K562 (cell line): Measurements from ENCODE around the gene DAPL1. TPM values are rescaled to one million over a fixed set of nuclear protein-coding genes. Genes with fewer than 3 reads are reported as not detected.

Experiments
- ATAC-seq: fragments of 200-7000 bp; cut with Tn5 transposase; 3 replicates; pipeline ENCODE4 v1.9.1; 2020; ENCODE audit warnings: moderate library complexity
- BruUV-seq: library from RNA; stranded (reverse); fragments of 400-500 nt; replicated peaks from 2 replicates; lab custom pipeline; 2021; lab: Mats Ljungman, UMichigan
- CTCF ChIA-PET: fragments of 300-600 bp; formaldehyde crosslinking; extraction: SDS; loops from one replicate; lab custom pipeline; 2021; ENCODE audit warnings: low intra/inter-chr PET ratio; lab: Yijun Ruan, JAX
- POLR2A ChIA-PET: fragments of 300-600, 350-650 bp; sonication (Branson Sonifier 250); formaldehyde crosslinking; extraction: SDS; loops from one replicate; lab custom pipeline; 2021; ENCODE audit warnings: antibody characterized with exemption, inconsistent platforms; lab: Yijun Ruan, JAX
- DNase-seq, 4 experiments: peaks; one replicate each; pipeline versions ENCODE4 v3.0.0 to v3.0.0-alpha.2; 2011 to 2018; ENCODE audit warnings: low spot score in 3 of 4, mixed read lengths in 3 of 4; ENCODE audit errors: extremely low read depth in 1 of 4
- FAIRE-seq: peaks from 2 replicates; lab custom pipeline; 2011; peaks lifted over from hg19 to GRCh38; lab: Jason Lieb, UNC
- H2AFZ ChIP-seq: 2 replicates; pipeline ENCODE4 v1.6.0; 2011; ENCODE audit warnings: low read depth, low read length, control low read depth, inconsistent platforms
- H3K27ac ChIP-seq: fragments of 200-600 bp; 3 replicates; pipeline ENCODE4 v1.8.0; 2011; ENCODE audit warnings: low read depth, mild to moderate bottlenecking, control low read depth, inconsistent platforms, low read length, moderate library complexity, mixed read lengths; ENCODE audit errors: extremely low read depth
- H3K27me3 ChIP-seq, 2 experiments: fragments of 300-600 bp in 1 of 2; 2 replicates in 1 of 2; 3 replicates in 1 of 2; pipeline versions ENCODE4 v1.6.0 to v1.8.0; 2011; ENCODE audit warnings: inconsistent platforms in 2 of 2, low read length in 2 of 2, mild to moderate bottlenecking in 1 of 2, mixed read lengths in 1 of 2, moderate library complexity in 1 of 2; ENCODE audit not compliant: control insufficient read depth in 2 of 2, insufficient read depth in 2 of 2
- H3K36me3 ChIP-seq: fragments of 300-600 bp; 3 replicates; pipeline ENCODE4 v1.8.0; 2011; ENCODE audit warnings: mild to moderate bottlenecking, low read length, inconsistent platforms; ENCODE audit not compliant: control insufficient read depth, insufficient read depth
- H3K4me1 ChIP-seq, 2 experiments: fragments of 200-600 bp in 1 of 2; replicated peaks in 1 of 2; 2 replicates in 1 of 2; 3 replicates in 1 of 2; pipeline versions ENCODE4 v1.5.1 to v1.8.0; 2011; ENCODE audit warnings: inconsistent platforms in 2 of 2, low read length in 2 of 2, mild to moderate bottlenecking in 1 of 2, mixed read lengths in 1 of 2, moderate library complexity in 1 of 2; ENCODE audit not compliant: control insufficient read depth in 2 of 2, insufficient read depth in 2 of 2
- H3K4me2 ChIP-seq: 2 replicates; pipeline ENCODE4 v1.6.1; 2011; ENCODE audit warnings: low read length, control low read depth, inconsistent platforms, mixed read lengths; ENCODE audit not compliant: insufficient read depth
- H3K4me3 ChIP-seq: fragments of 200-600 bp; sonication (generic), shearing (Covaris generic); 2 replicates; pipeline ENCODE4 v1.5.1; 2016; ENCODE audit warnings: control low read depth, inconsistent platforms
- H3K79me2 ChIP-seq: fragments of 200-600 bp; 3 replicates; pipeline ENCODE4 v1.8.0; 2011; ENCODE audit warnings: low read length, inconsistent platforms; ENCODE audit not compliant: control insufficient read depth, insufficient read depth
- H3K9ac ChIP-seq, 2 experiments: 2 replicates each; pipeline versions ENCODE4 v1.6.0 to v1.6.1; 2011; ENCODE audit warnings: low read depth in 2 of 2, low read length in 2 of 2, control low read depth in 1 of 2, inconsistent platforms in 1 of 2, mild to moderate bottlenecking in 1 of 2, mixed read lengths in 1 of 2; ENCODE audit not compliant: insufficient read depth in 1 of 2
- H3K9me1 ChIP-seq: one replicate; pipeline ENCODE4 v1.6.0; 2011; ENCODE audit warnings: inconsistent platforms, mild to moderate bottlenecking, low read length, moderate library complexity; ENCODE audit not compliant: control insufficient read depth, insufficient read depth
- H3K9me3 ChIP-seq: replicated peaks from 2 replicates; pipeline ENCODE4 v1.5.1; 2011; ENCODE audit warnings: low read depth, low read length, inconsistent platforms; ENCODE audit not compliant: control insufficient read depth, insufficient read depth
- H4K20me1 ChIP-seq: replicated peaks from 2 replicates; pipeline ENCODE4 v1.6.1; 2011; ENCODE audit warnings: low read length, inconsistent platforms, mixed read lengths; ENCODE audit not compliant: control insufficient read depth, insufficient read depth
- ATF2 ChIP-seq: sonication (generic); formaldehyde crosslinking; IDR thresholded peaks from 2 replicates; pipeline ENCODE4 v1.8.1; 2022; ENCODE audit warnings: missing genetic modification reagents
- HINFP ChIP-seq: fragments of 450-650 bp; conservative IDR thresholded peaks from 2 replicates; pipeline ENCODE4 v1.6.1; 2016; ENCODE audit warnings: missing genetic modification characterization, low read depth, mild to moderate bottlenecking, control low read depth, missing compliant biosample characterization
- RBM25 ChIP-seq: fragments of 200-400 bp; formaldehyde crosslinking; IDR thresholded peaks from 2 replicates; pipeline ENCODE4 v1.6.1; 2018; ENCODE audit warnings: low read length, low read depth, moderate library complexity; ENCODE audit not compliant: severe bottlenecking
- in situ Hi-C: fragments of 300-500 bp; cut with MboI; formaldehyde crosslinking; loops from 4 replicates; pipeline ENCODE4 v1.15.0; 2018; ENCODE audit warnings: inconsistent platforms, mixed read lengths
- intact Hi-C: fragments of 100-400 bp; cut with micrococcal nuclease; formaldehyde crosslinking; loops from 2 replicates; pipeline ENCODE4 v1.14.2; 2022
- polyA plus RNA-seq, 8 experiments: library from polyadenylated mRNA; depleted of rRNA in 4 of 8; stranded (reverse) in 5 of 8; unstranded in 3 of 8; fragments of >200 nt; fragmentation: Nextera tagmentation in 2 of 8; fragmentation: Illumina TruSeq in 1 of 8; extraction: Ambion mirVana in 2 of 8; extraction: Trizol in 1 of 8; gene quantifications; 2 replicates each; pipeline versions ENCODE4 v1.2.1 to v1.2.3, GENCODE V29; 2011 to 2014; ENCODE audit warnings: inconsistent platforms in 1 of 8, missing spikeins in 1 of 8
- total RNA-seq, 7 experiments: library from RNA; depleted of rRNA in 6 of 7; stranded (reverse); fragments of >200 nt in 6 of 7; fragmentation: Illumina TruSeq in 2 of 7; extraction: Trizol in 2 of 7; gene quantifications; 2 replicates each; pipeline versions ENCODE4 v1.2.1 to v1.2.3, GENCODE V29; 2011 to 2021; ENCODE audit warnings: low replicate concordance in 1 of 7

Gene DAPL1
- total and polyA plus RNA-seq, 9 of the 15 experiments (the other 6 are each of a cell fraction or from before 2014, with no cell fraction given): not detected

GRCh38 chr2:158841850-158842249, 46.7 kb downstream of the DAPL1 start (continued):
- TF ChIP-seq ATF2 (CRISPR knock-in tag): no peak
- TF ChIP-seq, all 486 proteins: peak for 0

GRCh38 chr2:158845444-158845843, 50.3 kb downstream of the DAPL1 start:
- H3K4me3 ChIP-seq: no peak overlapping the region
- H3K4me1 ChIP-seq: no peaks in the 10 kb centered on the region
- no peak overlapping the region for H3K27ac ChIP-seq
- BruUV-seq: no TSS peak
- no peaks in the 10 kb centered on the region for H3K36me3 ChIP-seq
- ChIA-PET CTCF (no interaction called here), POLR2A (interaction anchor here (0.8 kb wide), 1 partner anchor 123 kb away, joined by 3 read pairs; the partner anchor contains the start of gene TANC1)
- peaks cover 2 to 21% of the 10 kb centered on the region in 2 experiments; a peak in 2 of 5 replicates for H3K27me3 ChIP-seq
- TF ChIP-seq HINFP (no peak), RBM25 (peak; percentile 75)
- in situ Hi-C loops: no loop called here
- DNase-seq (no peak), ATAC-seq (no peak), FAIRE-seq (no peak)
- no peaks in the 10 kb centered on the region for H3K9me1 ChIP-seq
- H3K9ac ChIP-seq: no peak overlapping the region
- no peaks in the 10 kb centered on the region for H3K79me2 ChIP-seq
- no peak overlapping the region for H3K4me2 ChIP-seq
- intact Hi-C loops: no loop called here
- H4K20me1 ChIP-seq: no peaks in the 10 kb centered on the region
- no peak overlapping the region for H2AFZ ChIP-seq
- H3K9me3 ChIP-seq: no peaks in the 10 kb centered on the region
